Kidney glomerular epithelial cell (primary cell): ENCODE results near the gene PTPRE.
"Not testable (repeated sequence)": the region's sequence is repeated elsewhere in the genome, so short reads cannot be mapped to it uniquely, and the experiment has no call there.

ENCODE experiments used
- DNase-seq: peaks from one replicate; lab custom pipeline; 2025; lab: John Stamatoyannopoulos, UW

The PTPRE gene

DNA sequence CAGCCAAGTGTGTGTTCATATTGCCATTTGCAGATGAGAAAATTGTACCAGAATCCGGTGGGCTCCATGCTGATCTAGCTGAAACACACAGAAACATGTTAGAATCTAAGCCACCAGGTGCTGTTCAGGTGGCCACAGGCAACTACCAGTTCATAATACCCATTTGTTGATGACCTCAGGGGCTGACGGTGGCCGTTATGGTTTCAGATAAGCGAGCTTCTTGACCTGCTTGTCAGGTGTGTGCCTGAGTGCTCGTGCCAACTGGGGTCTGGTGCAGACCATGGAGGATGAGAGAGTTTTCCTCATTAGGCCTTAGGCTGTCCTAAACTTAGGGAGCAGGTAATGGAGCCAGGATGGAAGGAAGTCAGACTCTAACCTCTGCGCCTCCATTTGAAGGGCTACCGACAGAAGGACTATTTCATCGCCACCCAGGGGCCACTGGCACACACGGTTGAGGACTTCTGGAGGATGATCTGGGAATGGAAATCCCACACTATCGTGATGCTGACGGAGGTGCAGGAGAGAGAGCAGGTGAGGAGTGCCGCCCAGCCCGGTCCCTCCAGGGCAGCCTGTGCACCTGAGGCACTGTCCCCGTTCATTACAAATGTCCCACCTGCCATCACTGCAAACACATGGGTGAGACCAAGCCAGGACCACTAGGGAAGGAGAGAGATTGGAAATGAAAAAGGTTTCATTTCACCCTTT is 166.2 kb downstream of the PTPRE start:
- DNase-seq: no peak

DNA sequence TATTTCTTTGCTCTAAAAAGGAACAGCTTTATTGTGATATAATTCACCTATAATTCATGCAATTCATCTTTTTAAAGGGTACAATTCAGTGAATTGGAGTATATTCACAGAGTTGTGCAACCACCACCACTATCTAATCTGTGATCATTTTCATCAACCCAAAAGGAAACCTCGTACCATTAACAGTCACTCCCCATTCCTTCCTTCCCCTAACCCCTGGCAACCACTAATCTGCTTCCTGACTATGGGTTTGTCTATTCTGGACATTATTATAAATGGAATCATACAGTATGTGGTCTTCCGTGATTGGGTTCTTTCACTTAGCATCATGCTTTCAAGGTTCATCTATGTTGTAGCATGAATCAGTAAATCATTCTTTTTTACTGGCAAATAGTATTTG is 167.0 kb downstream of the PTPRE start:
- DNase-seq: no peak

DNA sequence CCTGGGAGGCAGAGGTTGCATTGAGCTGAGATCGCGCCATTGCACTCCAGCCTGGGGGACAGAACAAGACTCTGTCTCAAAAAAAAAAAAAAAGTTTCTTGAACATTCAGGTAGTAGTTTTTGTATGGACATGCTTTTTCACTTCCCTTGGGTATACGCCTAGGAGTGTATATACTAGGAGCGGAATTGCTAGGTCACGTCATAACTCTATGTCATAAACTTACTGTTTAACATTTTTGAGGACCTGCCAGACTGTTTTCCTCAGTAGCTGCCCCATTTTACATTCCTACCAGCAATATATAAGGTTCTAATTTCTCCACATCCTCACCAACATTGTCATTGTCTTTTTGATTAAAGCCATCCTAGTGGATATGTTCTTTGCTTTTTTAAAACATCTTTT is 167.7 kb downstream of the PTPRE start:
- DNase-seq: no peak

DNA sequence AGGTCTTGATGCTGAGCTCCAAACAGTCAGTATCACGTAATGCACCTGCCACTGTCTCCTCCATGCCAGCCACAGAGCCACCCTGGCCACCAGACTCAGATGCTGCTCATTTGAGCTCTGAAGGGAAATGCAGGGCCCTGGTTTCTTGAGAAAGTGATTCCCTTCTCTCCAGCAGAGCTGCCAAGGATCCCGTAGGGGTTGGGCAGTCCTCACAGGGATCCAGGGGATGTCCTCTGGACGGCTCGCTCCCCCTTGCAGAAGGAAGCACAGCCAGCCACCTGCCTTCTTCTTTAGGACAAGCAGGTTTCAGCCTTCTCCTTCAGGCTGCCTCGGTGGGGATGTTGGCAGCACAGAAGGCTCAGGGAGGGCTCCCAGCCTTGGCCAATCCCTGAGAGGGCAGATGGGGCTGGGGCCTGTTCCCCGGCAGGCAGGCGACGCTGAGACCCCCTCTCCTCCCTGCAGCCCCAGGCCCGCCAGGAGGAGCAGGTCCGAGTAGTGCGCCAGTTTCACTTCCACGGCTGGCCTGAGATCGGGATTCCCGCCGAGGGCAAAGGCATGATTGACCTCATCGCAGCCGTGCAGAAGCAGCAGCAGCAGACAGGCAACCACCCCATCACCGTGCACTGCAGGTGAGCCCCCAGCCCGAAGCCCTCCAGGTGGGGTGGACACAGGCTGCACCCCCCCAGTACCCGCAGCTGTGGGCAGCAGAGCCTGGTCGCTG is 170.4 kb downstream of the PTPRE start:
- DNase-seq: no peak

DNA sequence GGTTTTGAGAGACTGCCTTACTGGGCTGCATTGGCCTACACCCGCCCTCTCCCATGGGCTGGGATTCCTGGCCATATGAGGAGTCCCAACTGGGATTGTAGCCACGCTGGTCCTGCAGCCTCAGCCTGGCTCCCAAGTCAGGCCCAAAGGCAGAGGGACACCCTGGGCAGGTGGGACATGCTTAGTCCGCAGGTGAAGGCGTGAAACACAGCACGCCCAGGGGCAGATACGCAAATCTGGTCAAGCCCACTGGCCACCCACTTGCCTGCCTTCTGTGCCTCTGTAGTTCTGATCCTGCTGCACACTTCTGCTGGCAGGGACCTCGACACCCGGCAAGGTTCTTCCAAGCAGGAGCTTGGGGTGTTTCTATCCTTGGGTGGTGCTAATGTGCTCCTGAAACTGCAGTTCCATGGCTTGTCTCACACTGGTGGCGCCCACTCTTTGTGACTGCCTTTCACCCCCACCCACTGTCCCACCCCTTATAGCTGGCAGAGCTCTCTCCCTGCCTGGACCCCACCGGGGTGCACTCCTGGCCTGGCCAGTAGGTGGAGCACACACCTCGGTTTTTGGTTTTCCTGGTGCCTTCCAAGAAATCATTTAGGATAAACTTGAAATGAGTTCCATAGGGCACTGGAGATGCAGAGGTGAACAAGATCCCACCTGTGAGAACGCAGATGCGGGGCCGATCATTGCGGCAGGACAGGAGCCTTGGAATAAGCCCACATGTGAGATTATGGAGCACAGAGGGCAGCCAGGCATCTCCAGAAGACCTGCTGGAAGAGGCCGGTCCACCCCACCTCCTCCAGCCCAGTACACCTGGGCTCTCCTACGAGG is 171.4 kb downstream of the PTPRE start:
- no peak for DNase-seq

DNA sequence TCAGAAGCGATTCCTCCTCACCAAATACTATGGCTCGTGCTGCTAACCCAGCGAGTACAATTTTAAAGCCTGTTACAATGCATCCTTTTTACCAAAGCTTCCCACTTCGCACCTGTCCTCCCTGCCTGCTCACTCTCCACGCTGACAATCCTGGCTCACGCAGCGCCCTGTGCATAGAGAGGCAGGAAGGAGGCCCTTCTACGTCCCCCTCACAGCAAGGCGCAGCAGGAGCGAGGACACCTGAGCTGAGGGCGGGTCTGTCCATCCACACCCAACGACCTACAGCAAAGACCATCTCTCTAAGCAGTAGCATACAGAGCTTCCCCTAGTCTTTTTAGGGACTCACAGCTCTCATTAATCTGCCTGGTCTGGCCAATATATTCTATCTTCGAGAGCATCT is 173.3 kb downstream of the PTPRE start:
- no peak for DNase-seq

DNA sequence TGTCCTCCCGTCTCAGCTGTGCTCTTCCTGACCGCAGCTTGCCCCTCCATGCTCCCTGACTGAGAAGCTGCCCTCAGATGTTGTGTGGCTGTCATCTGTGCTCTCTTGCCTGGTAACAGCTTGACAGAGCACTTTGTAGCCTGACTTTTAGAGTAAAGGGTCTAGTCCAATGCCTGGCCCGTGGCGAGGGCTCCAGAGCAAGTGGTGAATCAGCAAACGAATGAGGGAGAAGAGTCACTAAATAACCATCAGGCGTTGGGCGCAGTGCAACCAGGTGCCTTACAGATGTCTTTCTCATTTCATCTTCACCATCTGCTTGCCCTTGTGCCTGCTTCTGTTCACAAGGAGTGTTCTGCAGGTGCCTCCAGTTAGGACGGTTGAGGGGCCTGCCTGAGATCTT is 173.7 kb downstream of the PTPRE start:
- no peak for DNase-seq

DNA sequence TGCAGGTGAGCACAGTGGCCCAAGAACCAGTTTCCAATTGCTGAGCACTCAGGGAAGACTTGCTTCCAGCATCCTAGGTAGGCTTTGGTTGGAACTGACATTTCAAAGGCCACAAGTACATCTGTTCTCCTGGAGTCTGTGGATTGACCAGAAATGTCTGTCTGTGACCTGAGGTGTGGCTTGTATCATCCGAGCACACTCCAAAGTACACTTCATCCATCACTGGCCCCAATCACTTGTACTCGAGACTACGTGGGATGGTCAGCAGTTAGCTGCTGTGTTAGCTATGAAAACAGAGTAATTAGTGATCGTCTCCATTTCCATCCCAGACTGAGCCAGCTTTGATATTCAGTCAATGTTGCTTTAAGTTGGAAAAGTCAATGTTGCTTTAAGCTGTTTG is 174.3 kb downstream of the PTPRE start:
- DNase-seq: no peak

DNA sequence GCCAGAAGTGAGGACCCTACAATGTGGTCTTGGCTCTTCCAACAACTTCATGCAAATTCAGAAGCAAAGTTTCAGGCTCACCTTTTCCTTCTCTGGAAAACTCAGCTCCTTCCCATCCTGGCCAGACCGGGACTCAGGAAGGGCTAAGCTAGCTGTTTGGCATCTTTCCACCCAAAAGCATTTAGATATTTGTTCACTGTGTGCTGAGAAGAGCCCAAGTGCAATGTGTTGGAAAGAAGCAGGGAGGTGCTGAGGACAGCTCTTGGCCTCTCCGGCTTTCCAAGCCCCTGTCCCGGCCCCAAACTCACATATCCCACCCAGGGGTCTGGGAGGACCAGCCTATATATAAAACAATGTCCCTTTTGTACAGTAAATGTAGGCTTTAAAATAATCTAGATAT is 174.8 kb downstream of the PTPRE start:
- DNase-seq: no peak

DNA sequence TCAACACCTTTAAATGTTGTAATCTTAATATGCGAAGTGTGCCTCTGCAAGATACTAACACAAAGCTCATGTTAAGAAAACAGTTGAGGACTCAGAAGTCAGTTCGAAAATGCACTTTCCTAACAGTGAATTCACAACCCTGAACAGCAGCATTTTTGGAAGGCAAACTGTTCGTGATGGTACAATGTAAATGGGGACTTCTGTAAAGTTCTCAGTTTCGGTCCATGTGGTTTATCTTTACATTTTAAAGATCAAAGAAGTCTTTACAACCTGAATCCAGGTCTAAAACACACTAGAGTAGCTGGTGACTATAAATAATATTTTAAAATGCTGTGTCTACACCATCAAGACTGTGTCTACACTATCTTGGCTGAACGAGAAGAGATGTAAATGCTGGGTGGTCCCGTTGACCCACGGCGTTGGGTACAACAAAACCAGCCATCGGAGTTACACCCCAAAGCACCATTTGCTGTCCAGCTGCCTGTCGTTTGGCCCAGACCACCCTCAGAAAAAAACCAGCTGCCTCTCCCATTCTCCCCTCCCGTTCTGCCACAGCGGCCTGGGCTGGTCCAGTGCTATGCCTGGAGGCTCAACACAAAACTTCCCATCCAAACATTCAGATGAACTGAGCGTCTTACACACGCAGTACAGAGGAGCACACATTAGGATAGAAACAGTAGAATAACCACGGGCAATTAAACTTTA is 176.4 kb downstream of the PTPRE start:
- DNase-seq: no peak

DNA sequence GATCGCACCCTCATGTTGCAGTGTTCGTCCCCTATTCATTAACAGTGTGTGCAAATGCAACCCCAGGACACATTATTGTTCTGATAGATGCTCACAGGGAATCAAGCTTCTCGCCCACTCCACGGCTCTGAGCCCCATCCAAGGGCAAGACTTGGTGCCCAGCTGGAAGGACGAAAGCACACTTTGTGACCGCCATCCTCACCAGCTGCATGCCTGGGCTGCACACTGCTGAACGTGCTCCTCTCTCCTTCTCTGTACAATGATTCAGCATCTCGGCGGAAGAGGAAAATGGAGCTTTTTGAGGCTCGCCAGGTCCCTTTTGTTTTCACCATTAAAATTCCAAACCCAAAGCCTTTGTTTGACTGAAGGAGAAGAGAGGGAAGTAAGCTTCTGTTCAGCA is 177.5 kb downstream of the PTPRE start:
- DNase-seq: no peak

DNA sequence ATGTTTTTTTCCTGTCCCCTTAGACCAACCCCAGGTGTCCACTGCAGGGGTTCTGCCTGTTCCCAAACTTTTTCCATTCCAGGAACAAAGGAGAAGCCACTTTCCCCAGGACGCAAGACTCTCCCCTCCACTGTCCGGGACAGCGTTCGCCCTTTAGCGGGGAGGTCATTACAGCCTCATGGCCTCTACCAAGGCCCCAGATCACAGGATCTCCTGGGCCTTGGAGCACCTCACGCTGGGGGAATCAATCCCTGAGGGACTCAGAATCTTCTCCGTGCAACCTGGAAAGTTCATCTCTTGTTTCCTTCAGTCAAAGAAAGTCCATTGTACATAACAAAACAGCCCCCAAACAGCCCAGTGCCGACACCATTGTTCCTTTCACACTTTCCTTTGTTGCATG is 178.1 kb downstream of the PTPRE start:
- DNase-seq: no peak

DNA sequence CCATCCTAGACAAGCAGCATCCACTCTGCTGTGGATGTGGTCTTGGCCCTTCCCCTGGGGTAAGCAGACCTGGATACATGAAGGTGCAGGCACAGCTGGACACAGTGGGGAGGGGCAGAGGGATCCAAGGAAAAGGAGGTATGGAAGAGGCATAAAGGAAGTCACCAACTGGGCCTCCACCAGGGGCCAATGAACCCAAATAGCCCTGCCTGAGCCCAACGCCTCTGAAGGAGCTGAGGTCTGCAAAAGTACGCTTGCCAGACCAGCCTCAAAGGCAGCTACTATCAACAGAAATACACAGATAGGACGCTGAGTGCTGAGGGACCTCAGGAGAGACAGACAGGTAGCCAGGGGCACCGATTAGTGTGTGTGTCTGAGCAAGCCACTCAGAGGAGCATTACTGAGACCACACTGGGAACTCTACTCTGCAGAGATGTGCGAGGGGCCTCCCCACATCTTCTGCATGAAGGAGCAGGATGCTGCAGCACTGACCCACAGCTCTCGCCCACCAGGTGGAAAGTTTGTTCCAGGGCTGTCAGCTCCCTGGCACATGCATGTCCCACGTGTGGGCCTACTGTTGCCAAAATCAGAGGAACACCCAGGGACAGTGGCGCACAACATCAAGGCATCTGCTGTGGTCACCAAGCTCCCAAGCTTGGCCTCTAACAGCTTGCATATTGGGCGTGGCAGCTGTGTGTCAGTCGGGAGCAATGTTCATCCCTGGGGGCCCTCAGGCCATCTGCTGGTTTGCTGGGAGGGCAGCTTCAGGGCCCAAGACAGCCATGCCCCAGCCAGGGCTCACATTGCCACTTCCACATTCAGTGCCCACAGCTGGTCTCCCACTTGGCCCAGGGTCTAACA is 179.3 kb downstream of the PTPRE start:
- no peak for DNase-seq

DNA sequence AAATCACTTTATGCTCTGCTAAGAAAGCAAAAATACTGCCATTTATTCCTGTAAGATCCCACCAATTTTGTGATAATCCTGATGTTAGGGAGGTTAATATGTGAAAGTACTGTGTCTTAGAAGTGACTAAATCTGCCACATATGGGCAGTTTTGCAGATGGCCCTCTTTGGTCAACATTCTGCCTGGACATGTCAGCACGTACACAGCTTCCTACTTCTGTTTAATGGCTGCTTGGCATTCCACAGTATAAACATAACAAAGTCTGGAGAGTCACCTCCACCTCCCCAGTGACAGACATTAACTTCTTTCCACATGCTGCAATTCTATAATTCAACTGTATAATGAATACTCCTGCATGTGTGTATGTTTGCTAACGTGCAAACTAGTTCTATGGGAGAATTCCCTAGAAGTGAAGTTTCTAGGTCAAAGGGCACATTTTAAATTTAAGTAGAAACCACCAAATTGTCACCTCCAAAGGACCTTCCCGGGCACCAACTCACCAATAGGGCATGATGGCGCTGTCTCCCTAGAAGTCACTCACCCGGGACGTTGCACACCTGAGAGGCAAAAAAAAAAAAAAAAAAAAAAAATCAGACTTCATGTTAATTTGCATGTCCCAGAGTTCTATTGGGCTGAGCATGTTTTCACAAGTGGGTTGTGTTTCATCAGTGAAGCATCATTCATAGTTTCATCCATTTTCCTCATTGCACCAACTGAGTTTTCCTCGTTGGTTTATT is 180.4 kb downstream of the PTPRE start:
- DNase-seq: no peak

DNA sequence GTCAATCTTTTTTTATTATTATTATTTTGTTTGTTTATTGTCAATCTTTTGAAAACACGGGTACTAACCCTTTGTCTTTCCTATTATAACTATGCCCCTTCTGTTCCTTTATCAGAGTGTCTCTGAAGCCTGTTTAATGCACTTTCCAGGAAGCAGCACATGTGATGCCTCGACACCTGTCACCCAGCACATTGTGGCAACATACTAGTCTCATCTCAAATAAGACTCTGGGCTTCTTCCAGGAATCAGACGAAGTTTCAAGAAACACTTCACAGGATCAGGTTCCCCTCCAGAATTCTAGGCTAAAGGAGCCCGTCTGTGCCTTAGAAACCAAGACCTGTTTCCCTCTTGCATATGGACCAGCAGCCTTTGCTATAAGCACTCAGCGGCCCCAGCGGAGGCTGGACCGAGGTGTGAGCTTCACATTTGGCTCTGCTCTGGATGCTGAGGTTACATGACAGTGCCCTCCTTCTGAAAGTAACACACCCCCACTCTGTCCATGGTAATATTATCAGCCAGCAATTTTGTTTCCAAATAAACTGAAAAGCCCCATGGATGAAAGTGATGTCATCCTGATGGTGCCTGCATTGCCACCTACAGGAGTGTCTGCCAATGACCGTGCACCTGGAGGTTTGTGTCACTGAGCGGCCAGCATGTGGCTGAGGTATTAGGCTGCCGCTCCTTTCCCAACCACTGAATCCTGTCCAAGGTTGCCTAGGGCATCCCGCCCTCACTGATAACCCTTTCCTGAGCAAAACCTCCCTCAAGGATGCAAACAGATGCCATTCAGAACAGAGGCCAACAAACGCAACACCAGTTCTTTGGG is 181.2 kb downstream of the PTPRE start:
- no peak for DNase-seq

DNA sequence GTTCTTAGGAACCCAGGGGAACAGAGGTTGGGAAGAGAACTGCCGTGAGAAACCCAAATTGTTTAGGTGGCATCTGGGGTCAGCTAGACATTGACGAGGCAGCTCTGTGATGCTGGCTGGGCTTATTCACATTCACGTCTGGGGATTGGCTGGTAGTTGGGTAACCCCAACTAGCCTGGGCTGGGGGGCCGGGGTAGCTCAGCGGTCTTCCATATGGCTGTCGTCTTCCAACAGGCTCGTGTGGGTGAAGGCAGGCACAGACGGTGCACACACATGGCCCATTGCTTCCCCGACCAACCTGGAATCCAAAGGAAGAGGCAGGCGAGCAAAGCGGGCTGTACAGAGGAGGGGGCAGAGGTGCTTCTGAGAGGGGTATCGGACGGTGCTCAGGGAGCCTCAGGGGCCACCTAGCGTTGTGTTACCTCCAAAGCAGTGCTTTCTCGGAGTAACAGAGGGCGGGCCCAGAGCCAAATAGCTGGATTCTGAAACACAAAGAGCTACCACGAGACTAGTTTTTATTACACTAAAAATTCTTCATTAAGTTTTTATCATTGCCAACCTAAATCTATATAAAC is 184.8 kb downstream of the PTPRE start:
- no peak for DNase-seq

DNA sequence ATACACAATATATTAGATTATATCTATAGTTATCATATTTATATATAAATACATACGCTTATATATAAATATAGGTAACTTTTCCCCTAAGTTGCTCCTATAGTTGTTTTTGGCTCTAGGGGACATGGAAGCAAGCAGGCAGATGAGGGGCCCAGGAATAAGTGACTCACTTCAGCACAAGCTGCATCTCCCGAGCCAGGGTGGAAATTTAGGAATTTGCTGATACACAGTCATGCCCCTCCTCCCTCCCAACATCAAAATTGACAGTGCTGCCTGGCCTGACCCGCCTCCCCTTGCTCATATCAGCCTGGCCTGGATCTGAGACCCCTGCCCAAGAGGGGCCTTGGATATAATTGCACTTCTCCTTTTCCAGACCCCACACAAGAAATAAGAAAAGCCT is 185.6 kb downstream of the PTPRE start:
- DNase-seq: no peak

DNA sequence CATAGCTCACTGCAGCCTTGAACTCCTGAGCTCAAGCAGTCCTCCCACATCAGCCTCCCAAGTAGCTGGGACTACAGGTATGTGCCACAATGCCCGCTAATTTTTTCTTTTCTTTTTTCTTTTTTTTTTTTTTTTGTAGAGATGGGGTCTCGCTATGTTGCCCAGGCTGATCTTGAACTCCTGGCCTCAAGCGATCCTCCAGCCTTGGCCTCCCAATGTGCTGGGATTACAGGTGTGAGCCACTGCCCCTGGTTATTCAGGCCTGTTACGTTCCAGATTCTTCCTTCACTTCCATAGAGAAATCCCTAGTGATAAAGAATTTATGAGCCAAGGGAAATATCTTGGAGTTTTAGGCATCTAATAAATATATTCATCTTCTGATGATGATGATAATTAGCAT is 187.7 kb downstream of the PTPRE start:
- not testable (repeated sequence) for DNase-seq

DNA sequence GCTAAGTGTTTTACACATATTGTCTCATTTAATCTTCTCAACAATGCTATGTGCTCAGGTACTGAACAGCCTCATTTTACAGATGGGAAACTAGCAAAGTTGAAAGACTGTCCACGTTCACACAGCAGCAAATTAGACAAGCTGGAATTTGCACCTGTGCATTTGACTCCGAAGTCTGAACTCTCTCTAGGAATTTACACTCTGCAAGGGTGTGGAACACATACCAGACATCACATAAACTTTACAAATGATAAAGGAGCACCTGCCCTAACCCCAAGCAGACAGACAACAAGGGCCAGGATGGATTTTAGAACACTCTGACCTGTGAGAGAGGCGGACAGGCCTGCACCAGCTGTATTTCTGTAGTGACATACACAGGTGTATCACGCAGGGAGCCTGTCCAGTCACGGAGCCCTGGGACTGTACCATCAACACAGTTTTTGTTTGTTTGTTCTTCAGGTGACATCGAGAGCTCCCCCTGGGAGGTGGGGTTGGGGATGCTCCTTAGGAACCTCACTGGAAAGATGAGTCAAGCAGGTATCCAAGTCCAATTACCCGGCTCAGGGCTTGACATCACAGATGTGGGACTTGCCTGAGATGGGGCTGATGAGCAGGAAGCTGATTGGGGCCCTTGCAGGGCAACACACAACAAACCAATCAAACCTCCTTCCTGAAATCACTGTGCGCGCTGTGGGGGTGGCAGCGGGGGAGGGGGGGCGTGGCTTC is 188.3 kb downstream of the PTPRE start:
- DNase-seq: no peak
